ENCODE data around the gene CCDC170.

The CCDC170 gene

DNA sequence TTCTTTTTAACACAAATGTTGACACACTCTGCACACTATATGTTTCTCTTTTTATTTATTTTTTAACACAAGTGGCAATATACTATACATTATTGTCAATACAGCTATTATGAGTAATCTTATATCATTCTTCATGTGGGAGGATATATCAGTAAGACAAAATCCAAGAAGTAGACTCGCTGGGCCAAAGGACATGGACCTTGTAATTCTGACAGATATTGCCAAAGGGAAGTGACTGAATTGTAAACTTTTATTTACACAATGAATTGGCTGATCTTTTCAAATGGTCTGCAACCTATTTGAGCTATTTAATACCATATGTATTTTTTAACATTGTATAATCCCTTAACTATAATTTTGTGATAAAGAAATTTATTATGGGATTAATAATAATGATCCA is 56.0 kb downstream of the CCDC170 start:
- no peak for DNase-seq

DNA sequence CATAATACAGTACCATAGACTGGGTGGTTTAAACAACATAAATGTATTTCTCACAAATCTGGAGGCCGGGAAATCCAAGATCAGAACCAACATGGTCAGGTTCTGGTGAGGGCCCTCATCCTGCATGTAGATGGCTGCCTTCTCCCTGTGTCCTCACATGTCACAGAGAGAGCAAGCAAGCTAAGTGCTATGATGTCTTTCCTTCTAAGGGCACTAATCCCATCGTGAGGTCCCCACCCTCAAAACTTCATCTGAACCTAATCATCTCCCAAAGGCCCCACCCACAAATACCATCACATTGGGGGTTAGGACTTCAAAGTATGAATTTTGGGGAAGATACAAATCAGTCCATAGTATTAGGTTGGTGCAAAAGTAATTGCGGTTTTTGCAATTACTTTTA is 56.8 kb downstream of the CCDC170 start:
- DNase-seq: no peak

DNA sequence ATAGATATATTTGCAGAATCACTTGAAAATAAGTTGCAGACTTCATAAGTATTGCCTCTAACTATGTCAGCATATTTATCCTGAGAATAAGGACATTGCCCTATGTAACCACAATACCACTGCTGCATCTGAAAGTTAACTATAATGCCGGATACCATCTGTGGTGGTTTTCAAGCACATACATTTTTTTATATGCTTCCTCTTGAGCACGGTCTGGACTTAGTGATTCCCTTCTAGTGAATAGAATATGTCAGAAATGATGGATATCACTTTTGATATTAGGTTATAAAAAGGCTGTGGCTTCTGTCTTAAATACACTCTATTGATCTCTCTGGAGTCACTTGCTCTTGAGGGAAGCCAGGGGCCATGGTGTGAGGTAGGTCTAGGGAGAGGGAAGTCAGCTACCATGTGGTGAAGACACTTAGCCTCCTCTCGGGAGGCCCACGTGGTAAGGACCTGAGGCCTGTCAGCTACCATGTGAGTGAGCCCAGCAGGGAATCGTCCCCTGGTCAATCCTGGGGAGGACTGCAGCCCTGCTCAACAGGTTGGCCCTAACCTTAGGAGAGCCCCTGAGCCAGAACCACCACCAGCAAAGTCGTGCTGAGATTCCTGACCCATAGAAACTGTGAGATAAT is 57.5 kb downstream of the CCDC170 start:
- DNase-seq: no peak

DNA sequence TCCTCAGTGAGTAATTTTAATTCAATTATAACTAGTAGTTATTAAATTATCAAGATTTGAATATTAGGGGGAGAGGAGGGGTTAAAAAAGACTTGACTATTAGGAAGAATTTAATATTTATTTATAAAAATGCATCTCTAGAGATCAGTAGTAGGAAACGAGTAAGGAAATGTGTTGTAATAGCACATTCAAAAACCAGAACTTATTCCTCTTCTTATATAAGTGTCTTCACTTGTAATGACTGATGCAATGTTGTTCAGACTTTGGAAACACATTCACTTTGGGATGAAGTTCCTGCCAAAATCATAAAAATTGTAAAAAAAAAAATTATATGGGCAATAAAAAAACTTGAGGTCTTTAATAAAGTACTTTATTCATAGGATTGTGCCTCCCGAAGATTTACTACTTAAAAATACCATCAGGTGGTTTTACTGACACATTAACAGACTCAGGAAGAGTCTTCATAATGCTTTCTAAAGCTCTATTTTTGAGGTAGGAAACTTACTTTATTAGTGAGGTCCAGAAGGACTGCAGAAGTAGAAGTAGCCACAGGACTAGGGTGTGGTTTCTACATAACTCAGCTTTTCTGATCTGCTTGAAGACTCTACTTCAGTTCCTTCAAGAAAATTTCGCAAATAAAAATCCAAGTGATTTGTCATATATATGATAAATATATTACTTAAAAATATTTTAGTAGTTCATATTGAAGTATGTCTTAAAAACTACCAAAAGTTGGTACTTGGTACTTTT is 59.8 kb downstream of the CCDC170 start:
- DNase-seq: no peak

- no peak for DNase-seq
Measured at GRCh38 chr6:151561238-151561637, 67.4 kb downstream of the CCDC170 start.

- DNase-seq: no peak
Measured at GRCh38 chr6:151564654-151565053, 70.8 kb downstream of the CCDC170 start.

- no peak for DNase-seq
Measured at GRCh38 chr6:151565940-151566339, 72.1 kb downstream of the CCDC170 start.

- DNase-seq: no peak
Measured at GRCh38 chr6:151566557-151566956, 72.7 kb downstream of the CCDC170 start.

DNA sequence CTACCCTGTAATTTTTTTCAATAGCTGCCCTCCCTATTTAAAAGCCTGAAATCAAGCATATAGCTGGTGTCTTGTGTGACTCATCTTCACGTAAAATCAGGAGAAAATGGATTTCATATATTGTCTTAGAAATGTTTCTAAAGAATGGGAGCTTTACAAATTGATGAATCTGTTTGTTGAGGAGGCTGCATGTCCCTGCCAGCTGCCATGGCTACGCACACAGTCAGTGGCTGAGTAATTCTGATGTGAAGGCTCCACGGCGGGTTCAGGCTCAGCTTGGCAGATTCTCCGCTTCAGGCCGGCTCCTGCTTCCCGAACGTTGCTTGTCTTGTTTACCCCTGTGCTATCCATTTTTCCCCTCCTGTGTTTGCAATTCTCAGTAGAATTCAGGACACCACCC is 82.8 kb downstream of the CCDC170 start:
- DNase-seq: no peak

DNA sequence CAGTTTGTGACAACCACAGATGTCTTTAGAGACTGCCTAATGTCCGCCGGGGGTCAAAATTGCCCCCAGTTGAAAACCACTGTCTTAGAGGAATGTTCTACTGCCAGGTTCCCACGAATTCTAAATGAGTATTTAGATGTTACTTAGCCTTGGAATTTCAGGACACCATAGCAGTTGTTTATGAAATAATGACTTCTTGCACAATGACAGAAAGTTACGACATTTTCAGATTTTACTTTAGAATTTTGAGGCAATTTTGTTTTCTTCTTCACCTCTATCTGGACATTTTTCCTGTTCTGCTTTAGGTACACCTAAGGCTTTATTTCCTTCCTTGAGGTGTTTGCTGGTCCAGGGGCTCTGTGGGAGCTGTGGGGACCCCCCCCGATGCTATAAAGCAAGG is 83.4 kb downstream of the CCDC170 start:
- DNase-seq: no peak

GRCh38 chr6:151585741-151586140 is 91.9 kb downstream of the CCDC170 start:
- no peak for DNase-seq

- DNase-seq: no peak
Measured at GRCh38 chr6:151589667-151590066, 95.8 kb downstream of the CCDC170 start.

GRCh38 chr6:151590742-151591141 is 96.9 kb downstream of the CCDC170 start:
- no peak for DNase-seq

- no peak for DNase-seq
Measured at GRCh38 chr6:151592449-151593159, 98.8 kb downstream of the CCDC170 start.

DNA sequence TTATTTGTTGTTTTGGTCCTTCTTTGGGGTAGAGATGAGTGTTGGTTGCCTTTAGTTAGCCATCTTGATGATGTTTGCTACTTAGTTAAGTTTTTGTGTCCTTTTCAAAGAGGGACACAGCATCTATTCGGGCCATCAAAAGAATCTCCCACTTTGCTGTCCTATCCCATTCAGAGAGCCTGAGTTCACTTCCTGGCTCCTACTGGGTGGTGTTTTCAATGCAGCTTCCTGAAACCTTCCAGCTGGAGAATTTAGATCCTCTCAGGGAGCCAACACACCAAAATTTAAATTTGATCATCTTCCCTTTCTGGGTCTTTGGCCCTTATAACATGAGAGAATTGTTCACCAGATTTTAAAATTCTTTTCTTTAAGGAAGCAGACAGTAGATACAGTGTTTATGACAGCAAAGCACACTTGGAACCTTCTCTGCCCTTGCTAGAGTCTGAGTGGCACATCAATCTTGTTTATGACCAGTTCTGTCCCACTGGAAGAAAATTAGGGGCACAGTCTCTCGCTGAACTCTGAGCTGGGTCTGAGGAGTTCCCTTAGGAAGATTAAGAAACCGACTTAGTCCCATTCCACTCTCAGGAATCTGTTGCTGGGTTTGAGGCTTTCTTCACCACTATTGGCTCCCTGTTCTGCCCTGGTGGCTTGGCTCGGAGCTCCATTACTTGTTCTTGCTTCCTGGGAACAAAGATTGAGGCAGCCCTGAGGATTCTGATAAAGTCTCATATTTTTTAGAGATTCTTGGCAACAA is 115.5 kb downstream of the CCDC170 start:
- no peak for DNase-seq

DNA sequence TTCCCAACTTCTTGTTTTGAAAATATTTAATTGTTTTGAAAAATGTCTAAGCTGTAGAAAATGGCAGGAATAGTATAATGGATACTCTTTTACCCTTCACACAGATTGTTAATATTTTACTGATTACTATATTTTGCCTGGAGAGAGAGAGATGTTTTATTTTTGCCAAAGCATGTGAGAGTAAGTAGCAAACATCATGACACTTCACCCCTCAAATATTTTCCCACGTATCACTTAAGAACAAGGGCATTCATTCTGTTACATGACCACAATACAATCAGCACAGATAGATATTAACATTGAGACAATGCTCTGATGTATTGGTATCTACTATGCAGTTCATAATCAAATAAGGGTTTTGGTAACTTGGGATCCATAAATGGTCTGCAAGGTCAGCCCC is 116.5 kb downstream of the CCDC170 start:
- no peak for DNase-seq

- DNase-seq: no peak
Measured at GRCh38 chr6:151614630-151615029, 120.8 kb downstream of the CCDC170 start.

- DNase-seq: no peak
Measured at GRCh38 chr6:151616091-151616513, 122.3 kb downstream of the CCDC170 start.

- no peak for DNase-seq
Measured at GRCh38 chr6:151616600-151616999, 122.8 kb downstream of the CCDC170 start.

- DNase-seq: no peak
Measured at GRCh38 chr6:151617539-151617938, 123.7 kb downstream of the CCDC170 start.

- no peak for DNase-seq
Measured at GRCh38 chr6:151618717-151619116, 124.9 kb downstream of the CCDC170 start.

GRCh38 chr6:151620179-151620578 is 126.4 kb downstream of the CCDC170 start:
- DNase-seq: no peak

DNA sequence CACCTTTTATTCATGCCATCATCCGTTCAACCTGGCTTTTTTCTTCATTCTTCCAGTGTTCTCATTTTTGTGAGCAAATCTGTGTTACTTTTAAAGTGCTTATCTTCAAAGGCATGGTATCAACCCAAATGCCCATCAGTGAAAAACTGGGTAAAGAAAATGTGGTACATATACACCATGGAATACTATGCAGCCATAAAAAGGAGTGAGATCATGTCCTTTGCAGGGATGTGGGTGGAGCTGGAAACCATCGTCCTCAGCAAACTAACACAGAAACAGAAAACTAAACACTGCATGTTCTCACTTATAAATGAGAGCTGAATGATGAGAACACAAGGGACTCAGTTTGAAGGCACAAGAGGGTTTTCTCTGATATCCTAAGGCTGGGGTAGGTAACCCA is 130.3 kb downstream of the CCDC170 start:
- no peak for DNase-seq

Data from activated naive CD4-positive, alpha-beta T cell treated with Interleukin-2 at 50 U/mL for 16 hours (primary cell).